Karpas-422 (cell line): ENCODE results near the gene PRSS23. TPM values are rescaled to one million over a fixed set of nuclear protein-coding genes. Genes with fewer than 3 reads are reported as not detected.

Source experiments
- DNase-seq: peaks from one replicate; pipeline ENCODE4 v3.0.0-alpha.2; 2015
- H2AFZ ChIP-seq: fragments of 200-600 bp; sonication (generic); 2 replicates; pipeline ENCODE4 v1.6.1; 2014; ENCODE audit warnings: antibody characterized with exemption, low read length, mixed read lengths
- H3K27ac ChIP-seq: fragments of 200-600 bp; sonication (generic); 2 replicates; pipeline ENCODE4 v1.5.1; 2014; ENCODE audit warnings: mild to moderate bottlenecking, low read length, moderate library complexity
- H3K27me3 ChIP-seq: fragments of 200-600 bp; sonication (generic); 2 replicates; pipeline ENCODE4 v1.6.1; 2014; ENCODE audit warnings: low read length, mixed read lengths
- H3K36me3 ChIP-seq: fragments of 200-600 bp; sonication (generic); 2 replicates; pipeline ENCODE4 v1.6.1; 2014; ENCODE audit warnings: low read length, mixed read lengths; ENCODE audit not compliant: insufficient read depth
- H3K4me1 ChIP-seq: fragments of 200-600 bp; sonication (generic); 2 replicates; pipeline ENCODE4 v1.6.1; 2014; ENCODE audit warnings: mild to moderate bottlenecking, low read length, mixed read lengths
- H3K4me2 ChIP-seq: fragments of 200-600 bp; sonication (generic); 2 replicates; pipeline ENCODE4 v1.6.1; 2014; ENCODE audit warnings: low read length, low read depth, mild to moderate bottlenecking; ENCODE audit not compliant: poor library complexity, severe bottlenecking
- H3K4me3 ChIP-seq: fragments of 200-600 bp; sonication (generic); 2 replicates; pipeline ENCODE4 v1.5.1; 2014; ENCODE audit warnings: mild to moderate bottlenecking, antibody characterized with exemption, low read length, mixed read lengths
- H3K79me2 ChIP-seq: fragments of 200-600 bp; sonication (generic); 2 replicates; pipeline ENCODE4 v1.6.1; 2014; ENCODE audit warnings: mild to moderate bottlenecking, low read length, mixed read lengths
- H3K9ac ChIP-seq: fragments of 200-600 bp; sonication (generic); 2 replicates; pipeline ENCODE4 v1.6.0; 2014; ENCODE audit warnings: low read length
- H3K9me2 ChIP-seq: fragments of 200-600 bp; sonication (generic), shearing (Covaris generic); replicated peaks from 2 replicates; pipeline ENCODE4 v1.6.0; 2014; ENCODE audit warnings: mild to moderate bottlenecking, low read length, moderate library complexity; ENCODE audit not compliant: insufficient read depth
- H3K9me3 ChIP-seq: fragments of 300-700, 200-600 bp; sonication (generic); 2 replicates; pipeline ENCODE4 v1.6.1; 2014; ENCODE audit warnings: low read length, mixed read lengths
- H4K20me1 ChIP-seq: fragments of 200-600 bp; sonication (generic); 2 replicates; pipeline ENCODE4 v1.6.1; 2014; ENCODE audit warnings: mild to moderate bottlenecking, antibody characterized with exemption, low read length, low read depth; ENCODE audit not compliant: insufficient read depth
- total RNA-seq: library from RNA; depleted of rRNA; stranded (reverse); fragments of >200 nt; shearing (Covaris generic); gene quantifications from 2 replicates; pipeline ENCODE4 v1.2.3, GENCODE V29; 2014; ENCODE audit warnings: low replicate concordance

PRSS23 gene
- total RNA-seq, 1 experiment from 2014 or later: not detected

GRCh38 chr11:86793307-86793706 is 7.0 kb upstream of the PRSS23 start:
- Histone ChIP-seq H3K79me2 (no peaks in the 10 kb centered on the region), H2AFZ (no peak overlapping the region), H3K9me2 (no peaks in the 10 kb centered on the region), H3K27ac (no peak overlapping the region), H4K20me1 (no peaks in the 10 kb centered on the region), H3K4me1 (no peaks in the 10 kb centered on the region), H3K4me3 (no peak overlapping the region), H3K4me2 (no peak overlapping the region), H3K9me3 (no peaks in the 10 kb centered on the region), H3K27me3 (no peaks in the 10 kb centered on the region), H3K36me3 (no peaks in the 10 kb centered on the region), H3K9ac (no peak overlapping the region)
- DNase-seq: no peak

- Histone ChIP-seq H3K4me1 (no peaks in the 10 kb centered on the region), H3K79me2 (no peaks in the 10 kb centered on the region), H3K9me2 (no peaks in the 10 kb centered on the region), H3K4me2 (no peak overlapping the region), H2AFZ (no peak overlapping the region), H3K27me3 (no peaks in the 10 kb centered on the region), H3K27ac (no peak overlapping the region), H3K9me3 (no peaks in the 10 kb centered on the region), H3K4me3 (no peak overlapping the region), H3K9ac (no peak overlapping the region), H4K20me1 (no peaks in the 10 kb centered on the region), H3K36me3 (no peaks in the 10 kb centered on the region)
- no peak for DNase-seq
These were observed 4.8 kb upstream of the PRSS23 start for GRCh38 chr11:86795511-86795910.

GRCh38 chr11:86795949-86796348 is 4.4 kb upstream of the PRSS23 start:
- Histone ChIP-seq H3K27ac (no peak overlapping the region), H4K20me1 (no peaks in the 10 kb centered on the region), H3K4me2 (no peak overlapping the region), H3K4me1 (no peaks in the 10 kb centered on the region), H3K79me2 (no peaks in the 10 kb centered on the region), H3K9ac (no peak overlapping the region), H3K9me2 (no peaks in the 10 kb centered on the region), H3K4me3 (no peak overlapping the region), H3K9me3 (no peaks in the 10 kb centered on the region), H2AFZ (no peak overlapping the region), H3K36me3 (no peaks in the 10 kb centered on the region), H3K27me3 (no peaks in the 10 kb centered on the region)
- no peak for DNase-seq

- H3K27me3 ChIP-seq: no peaks in the 10 kb centered on the region
- H4K20me1 ChIP-seq: 0 out of 2 replicates have a peak, but pooled peaks cover under 1% of the 10 kb centered on the region
- no peaks in the 10 kb centered on the region for H3K9me2 ChIP-seq
- H3K4me1 ChIP-seq: no peaks in the 10 kb centered on the region
- no peak overlapping the region for H3K27ac ChIP-seq
- H2AFZ ChIP-seq: no peak overlapping the region
- H3K9ac ChIP-seq: no peak overlapping the region
- H3K9me3 ChIP-seq: no peaks in the 10 kb centered on the region
- no peak for DNase-seq
- H3K4me3 ChIP-seq: no peak overlapping the region
- no peak overlapping the region for H3K4me2 ChIP-seq
- H3K79me2 ChIP-seq: no peaks in the 10 kb centered on the region
- no peaks in the 10 kb centered on the region for H3K36me3 ChIP-seq
These were observed 3.2 kb upstream of the PRSS23 start for GRCh38 chr11:86797133-86797532.

GRCh38 chr11:86798988-86799387 is 1.4 kb upstream of the PRSS23 start:
- Histone ChIP-seq H4K20me1 (0 out of 2 replicates have a peak, but pooled peaks cover 3% of the 10 kb centered on the region), H3K9me2 (no peaks in the 10 kb centered on the region), H3K9ac (no peak overlapping the region), H3K4me1 (no peaks in the 10 kb centered on the region), H3K27ac (no peak overlapping the region), H3K9me3 (no peaks in the 10 kb centered on the region), H3K4me2 (no peak overlapping the region), H3K79me2 (no peaks in the 10 kb centered on the region), H3K36me3 (no peaks in the 10 kb centered on the region), H3K4me3 (no peak overlapping the region), H3K27me3 (no peaks in the 10 kb centered on the region), H2AFZ (no peak overlapping the region)
- no peak for DNase-seq

- H3K4me2 ChIP-seq: no peak overlapping the region
- no peaks in the 10 kb centered on the region for H3K36me3 ChIP-seq
- H3K27ac ChIP-seq: no peak overlapping the region
- H3K9me3 ChIP-seq: no peaks in the 10 kb centered on the region
- 0 out of 2 replicates have a peak, but pooled peaks cover 3% of the 10 kb centered on the region for H4K20me1 ChIP-seq
- H3K4me3 ChIP-seq: no peak overlapping the region
- no peak overlapping the region for H3K9ac ChIP-seq
- DNase-seq: no peak
- no peak overlapping the region for H2AFZ ChIP-seq
- H3K27me3 ChIP-seq: no peaks in the 10 kb centered on the region
- H3K79me2 ChIP-seq: no peaks in the 10 kb centered on the region
- no peaks in the 10 kb centered on the region for H3K9me2 ChIP-seq
- no peaks in the 10 kb centered on the region for H3K4me1 ChIP-seq
These were observed 664 bp upstream of the PRSS23 start for GRCh38 chr11:86799680-86800075.

- Histone ChIP-seq H3K79me2 (no peaks in the 10 kb centered on the region), H3K27ac (no peak overlapping the region), H3K9me2 (no peaks in the 10 kb centered on the region), H4K20me1 (0 out of 2 replicates have a peak, but pooled peaks cover 3% of the 10 kb centered on the region), H3K4me1 (no peaks in the 10 kb centered on the region), H3K9me3 (no peaks in the 10 kb centered on the region), H3K27me3 (no peaks in the 10 kb centered on the region), H3K9ac (no peak overlapping the region), H3K36me3 (no peaks in the 10 kb centered on the region), H3K4me3 (no peak overlapping the region), H2AFZ (no peak overlapping the region), H3K4me2 (no peak overlapping the region)
- DNase-seq: no peak
These were observed 574 bp downstream of the PRSS23 start for GRCh38 chr11:86800960-86801272.

GRCh38 chr11:86801364-86801763 is 1.0 kb downstream of the PRSS23 start:
- Histone ChIP-seq H3K36me3 (no peaks in the 10 kb centered on the region), H2AFZ (no peak overlapping the region), H3K27me3 (no peaks in the 10 kb centered on the region), H3K9me2 (no peaks in the 10 kb centered on the region), H3K79me2 (no peaks in the 10 kb centered on the region), H4K20me1 (0 out of 2 replicates have a peak, but pooled peaks cover 3% of the 10 kb centered on the region), H3K4me1 (no peaks in the 10 kb centered on the region), H3K9me3 (no peaks in the 10 kb centered on the region), H3K4me2 (no peak overlapping the region), H3K27ac (no peak overlapping the region), H3K4me3 (no peak overlapping the region), H3K9ac (no peak overlapping the region)
- no peak for DNase-seq

GRCh38 chr11:86802146-86802545 is 1.8 kb downstream of the PRSS23 start:
- H3K79me2 ChIP-seq: no peaks in the 10 kb centered on the region
- no peaks in the 10 kb centered on the region for H3K9me3 ChIP-seq
- no peak for DNase-seq
- no peaks in the 10 kb centered on the region for H3K27me3 ChIP-seq
- no peak overlapping the region for H3K27ac ChIP-seq
- no peaks in the 10 kb centered on the region for H3K9me2 ChIP-seq
- H3K9ac ChIP-seq: no peak overlapping the region
- H2AFZ ChIP-seq: no peak overlapping the region
- no peak overlapping the region for H3K4me3 ChIP-seq
- no peaks in the 10 kb centered on the region for H3K36me3 ChIP-seq
- 0 out of 2 replicates have a peak, but pooled peaks cover 3% of the 10 kb centered on the region for H4K20me1 ChIP-seq
- H3K4me2 ChIP-seq: no peak overlapping the region
- no peaks in the 10 kb centered on the region for H3K4me1 ChIP-seq
